ENCODE measurements around the gene FAF1. TPM values are rescaled to one million over a fixed set of nuclear protein-coding genes. Genes with fewer than 3 reads are reported as not detected.

Gene FAF1
- total and polyA plus RNA-seq, 8 donors, result 47.4 to 58.3 (median 53.2) TPM

DNA sequence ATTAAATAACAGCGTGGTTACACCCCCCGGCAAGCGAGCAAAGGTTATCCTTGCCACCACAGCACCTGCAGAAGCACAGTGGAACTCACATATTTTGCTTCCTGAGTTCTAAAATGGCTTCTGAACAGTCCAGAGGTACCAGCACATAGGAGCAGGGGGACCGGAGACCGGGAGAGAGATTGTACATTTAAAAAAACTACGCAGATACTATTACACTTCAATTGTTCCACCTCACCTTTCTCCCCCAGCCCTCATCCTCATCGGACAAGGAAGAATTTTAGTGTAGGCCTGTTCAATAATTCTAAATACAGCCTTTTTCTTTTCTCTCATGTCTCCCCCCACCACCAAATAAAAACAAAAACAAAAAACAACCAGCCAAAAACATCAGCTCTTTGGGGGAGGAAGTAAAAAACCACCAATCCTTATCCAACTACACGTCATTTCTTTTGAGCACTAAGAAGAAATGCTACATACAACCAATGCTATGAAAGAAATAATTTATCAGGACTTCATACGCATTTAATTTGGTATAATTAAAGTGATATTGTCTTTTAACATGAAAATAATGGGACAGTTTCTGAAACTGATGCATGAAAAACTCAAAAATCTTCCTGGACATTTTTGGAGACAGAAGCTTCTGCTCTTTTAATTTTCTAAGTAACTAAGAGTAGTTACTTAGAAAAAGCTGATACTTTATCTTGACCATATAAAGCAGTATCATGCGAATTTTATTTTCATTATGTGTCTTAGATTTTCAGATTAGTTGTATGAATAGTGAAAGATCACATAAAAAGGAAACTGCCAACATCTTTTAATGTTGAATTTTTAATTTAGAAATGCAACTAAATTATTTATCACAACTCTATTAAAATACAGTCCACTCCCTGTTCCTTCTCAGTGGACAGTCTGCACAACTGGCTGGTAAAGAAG is 19.1 kb upstream of the FAF1 start:
- TF ChIP-seq CTCF (IDR thresholded peaks at IDR 0.05), result no peak
- Histone ChIP-seq H3K4me3 (peak overlapping the region; percentile 76 to 77), H3K4me1 (peaks cover 0 to 9% of the 10 kb centered on the region in 2 donors), H3K27ac (peak overlapping the region; percentile 86 to 94), H3K9me3 (no peaks in the 10 kb centered on the region), H3K36me3 (no peaks in the 10 kb centered on the region), H3K27me3 (peaks cover 0 to 73% of the 10 kb centered on the region in 2 donors)
- DNase-seq (no peak), ATAC-seq (peak; percentile 27)
- intact Hi-C loops (cut with DNase I), result no loop called here

- peaks cover 0 to 68% of the 10 kb centered on the region in 2 donors for H3K27me3 ChIP-seq
- ATAC-seq, result peak; percentile 80
- peak overlapping the region; percentile 76 to 77 for H3K4me3 ChIP-seq
- no peak for TF ChIP-seq CTCF (IDR thresholded peaks at IDR 0.05)
- peak in 3 of 4 donors; percentile 58 to 89 (median 65) for DNase-seq
- no peaks in the 10 kb centered on the region for H3K36me3 ChIP-seq
- intact Hi-C loops (cut with DNase I), result no loop called here
- no peaks in the 10 kb centered on the region for H3K9me3 ChIP-seq
- H3K27ac ChIP-seq, result peak overlapping the region; percentile 86 to 94
- peaks cover 0 to 9% of the 10 kb centered on the region in 2 donors for H3K4me1 ChIP-seq
Observed at GRCh38 chr1:50978144-50978851, 18.2 kb upstream of the FAF1 start.

GRCh38 chr1:50977575-50978143 is 17.6 kb upstream of the FAF1 start:
- DNase-seq, result peak in 2 of 4 donors; percentile 62 to 91
- Histone ChIP-seq H3K36me3 (no peaks in the 10 kb centered on the region), H3K27ac (peak overlapping the region; percentile 86 to 94), H3K4me1 (peaks cover 0 to 9% of the 10 kb centered on the region in 2 donors), H3K9me3 (no peaks in the 10 kb centered on the region), H3K27me3 (peaks cover 0 to 62% of the 10 kb centered on the region in 2 donors), H3K4me3 (peak overlapping the region; percentile 76 to 77)
- intact Hi-C loops (cut with DNase I), result no loop called here
- no peak for TF ChIP-seq CTCF (IDR thresholded peaks at IDR 0.05)
- peak; percentile 87 for ATAC-seq

DNA sequence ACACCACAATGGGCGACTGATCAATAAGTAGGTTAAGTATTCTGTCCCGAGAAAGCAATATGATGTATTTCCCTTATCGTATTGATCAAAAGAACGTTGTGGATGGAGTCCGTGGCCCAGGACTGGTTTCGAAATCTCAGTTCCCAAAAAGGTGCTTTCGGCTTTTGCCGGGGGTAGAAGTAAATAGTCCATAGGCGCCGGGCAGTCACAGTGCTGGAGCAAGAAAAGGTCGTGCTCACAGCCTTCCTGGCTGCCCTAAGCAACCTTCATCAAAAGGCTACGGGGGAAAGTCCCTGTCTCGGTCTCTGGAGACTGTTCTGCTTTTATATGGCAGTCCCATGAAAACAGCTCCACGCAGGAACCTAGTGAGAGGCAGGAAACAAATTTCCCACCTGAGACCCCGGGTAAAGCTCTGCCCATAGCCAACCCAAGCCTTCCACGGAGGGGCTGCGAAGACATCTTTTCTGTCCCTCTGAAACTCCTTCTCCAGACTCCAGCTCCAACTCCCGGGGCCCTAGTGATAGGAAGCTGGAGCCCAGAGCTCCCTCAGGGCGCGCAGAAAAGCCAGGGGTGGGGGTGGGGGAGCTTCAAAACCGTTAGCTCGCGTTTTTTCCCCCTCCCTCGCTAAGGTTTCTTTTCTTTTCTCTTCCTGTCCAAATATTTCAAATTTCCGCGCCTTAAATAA is 17.0 kb upstream of the FAF1 start:
- intact Hi-C loops (cut with DNase I), result no loop called here
- no peak for TF ChIP-seq CTCF (IDR thresholded peaks at IDR 0.05)
- Histone ChIP-seq H3K4me1 (peaks cover 0 to 11% of the 10 kb centered on the region in 2 donors), H3K36me3 (no peaks in the 10 kb centered on the region), H3K27me3 (peaks cover 0 to 55% of the 10 kb centered on the region in 2 donors), H3K4me3 (peak overlapping the region; percentile 76 to 77), H3K27ac (peak overlapping the region; percentile 86 to 94), H3K9me3 (no peaks in the 10 kb centered on the region)
- ATAC-seq, result peak; percentile 63
- no peak for DNase-seq
